OCI-LY7 (cell line): ENCODE data around the gene GRIN3B. TPM values are rescaled to one million over a fixed set of nuclear protein-coding genes. Genes with fewer than 3 reads are reported as not detected.

Source experiments
- BruUV-seq: library from RNA; stranded (reverse); fragments of 400-500 nt; replicated peaks from 2 replicates; lab custom pipeline; 2021; lab: Mats Ljungman, UMichigan
- CTCF ChIA-PET: fragments of 300-600 bp; sonication (Branson Sonifier 250); formaldehyde crosslinking; loops from one replicate; lab custom pipeline; 2022; ENCODE audit warnings: antibody characterized with exemption; ENCODE audit not compliant: unreplicated experiment; lab: Charles Lee
- POLR2A ChIA-PET: fragments of 300-600 bp; sonication (Branson Sonifier 250); formaldehyde crosslinking; loops from one replicate; lab custom pipeline; 2022; ENCODE audit warnings: antibody characterized with exemption; lab: Charles Lee
- DNase-seq: peaks from one replicate; pipeline ENCODE4 v3.0.0-alpha.2; 2015; ENCODE audit warnings: low spot score
- H2AFZ ChIP-seq: fragments of 200-600 bp; sonication (generic), shearing (Covaris generic); 2 replicates; pipeline ENCODE4 v1.6.1; 2014; ENCODE audit warnings: mild to moderate bottlenecking, antibody characterized with exemption, low read length, moderate library complexity
- H3K27ac ChIP-seq: fragments of 200-600 bp; sonication (generic); 2 replicates; pipeline ENCODE4 v1.5.1; 2014; ENCODE audit warnings: mixed run types, low read depth, mild to moderate bottlenecking, moderate library complexity, low read length, inconsistent platforms; ENCODE audit not compliant: poor library complexity, severe bottlenecking
- H3K36me3 ChIP-seq: fragments of 200-600 bp; sonication (generic); 2 replicates; pipeline ENCODE4 v1.6.1; 2014; ENCODE audit warnings: mild to moderate bottlenecking, antibody characterized with exemption, low read length, moderate library complexity, mixed read lengths; ENCODE audit not compliant: insufficient read depth
- H3K4me1 ChIP-seq: fragments of 200-600 bp; sonication (generic); 2 replicates; pipeline ENCODE4 v1.5.1; 2014; ENCODE audit warnings: mild to moderate bottlenecking, low read length; ENCODE audit not compliant: insufficient read depth, poor library complexity, severe bottlenecking
- H3K4me2 ChIP-seq: fragments of 200-600 bp; sonication (generic); 2 replicates; pipeline ENCODE4 v1.6.1; 2014; ENCODE audit warnings: mild to moderate bottlenecking, low read length
- H3K4me3 ChIP-seq: fragments of 200-600 bp; sonication (generic); 2 replicates; pipeline ENCODE4 v1.5.1; 2014; ENCODE audit warnings: mild to moderate bottlenecking, low read depth, low read length; ENCODE audit not compliant: poor library complexity, severe bottlenecking
- H3K79me2 ChIP-seq: fragments of 200-600 bp; sonication (generic); 2 replicates; pipeline ENCODE4 v1.6.1; 2016; ENCODE audit warnings: low read depth, mild to moderate bottlenecking, low read length, moderate library complexity, mixed read lengths; ENCODE audit not compliant: insufficient read depth
- H3K9me2 ChIP-seq: fragments of 200-600 bp; sonication (generic); 2 replicates; pipeline ENCODE4 v1.6.1; 2016; ENCODE audit warnings: mild to moderate bottlenecking, low read length, mixed read lengths; ENCODE audit not compliant: insufficient read depth
- H3K9me3 ChIP-seq: fragments of 200-600 bp; sonication (generic); 2 replicates; pipeline ENCODE4 v1.6.1; 2014; ENCODE audit warnings: mild to moderate bottlenecking, mixed run types, low read length, mixed read lengths
- H4K20me1 ChIP-seq: fragments of 200-600 bp; sonication (generic); 2 replicates; pipeline ENCODE4 v1.6.1; 2014; ENCODE audit warnings: mild to moderate bottlenecking, antibody characterized with exemption, low read length, moderate library complexity, mixed read lengths; ENCODE audit not compliant: insufficient read depth
- CTCF ChIP-seq: fragments of 200-600 bp; sonication (generic); conservative IDR thresholded peaks from 2 replicates; pipeline ENCODE4 v1.5.1; 2014; ENCODE audit warnings: mild to moderate bottlenecking, antibody characterized with exemption, low read length, moderate library complexity, mixed read lengths
- EZH2phosphoT487 ChIP-seq: fragments of 200-600 bp; sonication (generic); IDR thresholded peaks from 2 replicates; pipeline ENCODE4 v1.6.1; 2018; ENCODE audit warnings: low read depth, borderline replicate concordance, mild to moderate bottlenecking, mixed run types, antibody characterized with exemption, low read length, moderate library complexity, mixed read lengths
- intact Hi-C: fragments of 100-400 bp; cut with micrococcal nuclease; formaldehyde crosslinking; loops from one replicate; pipeline ENCODE4 v1.10.0; 2022; ENCODE audit not compliant: unreplicated experiment
- total RNA-seq, 2 experiments: library from RNA; depleted of rRNA in 1 of 2; stranded (reverse); fragments of >200 nt in 1 of 2; shearing (Covaris generic) in 1 of 2; gene quantifications; 2 replicates each; pipeline ENCODE4 v1.2.3, GENCODE V29; 2014 to 2022

The GRIN3B gene
- total RNA-seq, 2 experiments from 2014 or later = not detected

DNA sequence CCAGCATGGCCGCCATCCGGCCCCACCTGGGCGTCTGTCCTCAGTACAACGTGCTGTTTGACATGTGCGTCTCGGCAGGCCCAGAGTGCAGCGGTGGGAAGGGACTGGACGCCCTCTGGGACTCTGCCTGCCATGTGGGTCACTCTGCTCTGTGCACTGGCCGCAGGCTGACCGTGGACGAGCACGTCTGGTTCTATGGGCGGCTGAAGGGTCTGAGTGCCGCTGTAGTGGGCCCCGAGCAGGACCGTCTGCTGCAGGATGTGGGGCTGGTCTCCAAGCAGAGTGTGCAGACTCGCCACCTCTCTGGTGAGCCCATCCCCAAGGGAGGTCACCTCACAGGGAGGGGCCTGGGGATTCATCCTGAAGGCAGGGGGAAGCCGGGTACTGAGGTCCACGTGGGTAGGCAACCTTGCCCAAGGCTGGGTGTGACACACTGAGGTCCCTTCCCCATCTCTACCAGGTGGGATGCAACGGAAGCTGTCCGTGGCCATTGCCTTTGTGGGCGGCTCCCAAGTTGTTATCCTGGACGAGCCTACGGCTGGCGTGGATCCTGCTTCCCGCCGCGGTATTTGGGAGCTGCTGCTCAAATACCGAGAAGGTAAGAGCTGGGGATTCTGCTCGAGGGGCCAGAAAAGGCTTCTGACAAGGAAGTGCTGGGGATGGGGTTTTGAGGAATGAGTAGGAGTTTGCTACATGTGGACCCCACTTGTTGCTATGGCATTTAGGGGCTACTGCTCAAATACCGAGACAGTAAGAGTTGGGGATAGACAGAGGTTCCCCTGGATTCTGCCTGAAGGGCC, 51.0 kb downstream of the GRIN3B start:
- no peak overlapping the region for H2AFZ ChIP-seq
- H4K20me1 ChIP-seq = no peaks in the 10 kb centered on the region
- TF ChIP-seq CTCF = no peak
- TF ChIP-seq EZH2phosphoT487 = no peak
- no peaks in the 10 kb centered on the region for H3K79me2 ChIP-seq
- no TSS peak for BruUV-seq
- no peaks in the 10 kb centered on the region for H3K9me3 ChIP-seq
- no peaks in the 10 kb centered on the region for H3K9me2 ChIP-seq
- H3K27ac ChIP-seq = no peak overlapping the region
- ChIA-PET POLR2A (no interaction called here), CTCF (no interaction called here)
- no peak overlapping the region for H3K4me3 ChIP-seq
- peaks cover 26% of the 10 kb centered on the region; the same call in 1 of the 2 replicates for H3K36me3 ChIP-seq
- no peak overlapping the region for H3K4me2 ChIP-seq
- intact Hi-C loops = no loop called here
- DNase-seq = no peak
- H3K4me1 ChIP-seq = peaks cover 9% of the 10 kb centered on the region

DNA sequence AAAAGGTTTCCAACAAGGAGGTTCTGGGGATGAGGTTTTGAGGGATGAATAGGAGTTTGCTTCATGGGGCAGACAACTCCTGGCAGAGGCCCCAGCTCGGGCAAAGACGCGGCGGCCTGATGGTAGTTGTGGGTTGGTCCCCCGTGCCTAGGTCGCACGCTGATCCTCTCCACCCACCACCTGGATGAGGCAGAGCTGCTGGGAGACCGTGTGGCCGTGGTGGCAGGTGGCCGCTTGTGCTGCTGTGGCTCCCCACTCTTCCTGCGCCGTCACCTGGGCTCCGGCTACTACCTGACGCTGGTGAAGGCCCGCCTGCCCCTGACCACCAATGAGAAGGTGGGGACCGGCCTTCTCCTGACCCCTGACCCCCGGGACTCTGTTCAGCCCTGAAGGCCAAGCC, 51.6 kb downstream of the GRIN3B start:
- H3K4me2 ChIP-seq = no peak overlapping the region
- intact Hi-C loops = no loop called here
- TF ChIP-seq CTCF = no peak
- TF ChIP-seq EZH2phosphoT487 = no peak
- no peak overlapping the region for H2AFZ ChIP-seq
- H3K9me2 ChIP-seq = no peaks in the 10 kb centered on the region
- no peaks in the 10 kb centered on the region for H4K20me1 ChIP-seq
- no TSS peak for BruUV-seq
- POLR2A ChIA-PET = no interaction called here
- H3K4me3 ChIP-seq = no peak overlapping the region
- H3K9me3 ChIP-seq = no peaks in the 10 kb centered on the region
- CTCF ChIA-PET = no interaction called here
- peaks cover 20% of the 10 kb centered on the region; the same call in 1 of the 2 replicates for H3K36me3 ChIP-seq
- H3K27ac ChIP-seq = no peak overlapping the region
- H3K79me2 ChIP-seq = no peaks in the 10 kb centered on the region
- H3K4me1 ChIP-seq = peaks cover 7% of the 10 kb centered on the region
- DNase-seq = no peak

GRCh38 chr19:1052349-1052975, 52.2 kb downstream of the GRIN3B start:
- no peaks in the 10 kb centered on the region for H3K9me2 ChIP-seq
- no peak for DNase-seq
- BruUV-seq = no TSS peak
- no peak overlapping the region for H2AFZ ChIP-seq
- H3K36me3 ChIP-seq = peaks cover 15% of the 10 kb centered on the region; the same call in 1 of the 2 replicates
- H3K27ac ChIP-seq = no peak overlapping the region
- ChIA-PET POLR2A (no interaction called here), CTCF (no interaction called here)
- intact Hi-C loops = no loop called here
- TF ChIP-seq CTCF (no peak), EZH2phosphoT487 (no peak)
- no peak overlapping the region for H3K4me3 ChIP-seq
- H3K4me1 ChIP-seq = peaks cover 7% of the 10 kb centered on the region
- no peaks in the 10 kb centered on the region for H4K20me1 ChIP-seq
- no peaks in the 10 kb centered on the region for H3K79me2 ChIP-seq
- H3K9me3 ChIP-seq = no peaks in the 10 kb centered on the region
- H3K4me2 ChIP-seq = no peak overlapping the region
